ENCODE measurements around the gene HNRNPUL2.

DNA sequence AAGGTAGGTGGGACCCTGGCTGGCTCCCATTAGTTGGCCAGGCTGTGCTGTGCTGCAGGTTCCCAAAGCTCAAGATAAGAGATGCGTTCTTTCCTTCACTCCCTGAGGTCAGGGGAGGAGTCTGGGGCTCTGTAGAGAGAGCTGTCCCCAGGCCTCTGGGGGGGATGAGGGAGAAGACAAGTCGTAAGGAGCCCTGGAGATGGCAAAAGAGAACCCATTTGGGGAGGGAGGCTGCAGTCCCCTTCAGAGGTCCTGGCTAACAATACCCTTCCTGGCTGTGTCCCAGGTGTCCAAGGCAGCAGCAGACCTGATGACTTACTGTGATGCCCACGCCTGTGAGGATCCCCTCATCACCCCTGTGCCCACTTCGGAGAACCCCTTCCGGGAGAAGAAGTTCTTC, 18.9 kb downstream of the HNRNPUL2 start:
- TF ChIP-seq CTCF (IDR thresholded peaks at IDR 0.05): no peak
- 0 out of 2 replicates have a peak, but pooled peaks have one; percentile 23 for TF ChIP-seq POLR2AphosphoS5 (IDR thresholded peaks at IDR 0.05; ENCODE audit: low read depth, low read length)
